ENCODE data around the gene SND1.

The SND1 gene

DNA sequence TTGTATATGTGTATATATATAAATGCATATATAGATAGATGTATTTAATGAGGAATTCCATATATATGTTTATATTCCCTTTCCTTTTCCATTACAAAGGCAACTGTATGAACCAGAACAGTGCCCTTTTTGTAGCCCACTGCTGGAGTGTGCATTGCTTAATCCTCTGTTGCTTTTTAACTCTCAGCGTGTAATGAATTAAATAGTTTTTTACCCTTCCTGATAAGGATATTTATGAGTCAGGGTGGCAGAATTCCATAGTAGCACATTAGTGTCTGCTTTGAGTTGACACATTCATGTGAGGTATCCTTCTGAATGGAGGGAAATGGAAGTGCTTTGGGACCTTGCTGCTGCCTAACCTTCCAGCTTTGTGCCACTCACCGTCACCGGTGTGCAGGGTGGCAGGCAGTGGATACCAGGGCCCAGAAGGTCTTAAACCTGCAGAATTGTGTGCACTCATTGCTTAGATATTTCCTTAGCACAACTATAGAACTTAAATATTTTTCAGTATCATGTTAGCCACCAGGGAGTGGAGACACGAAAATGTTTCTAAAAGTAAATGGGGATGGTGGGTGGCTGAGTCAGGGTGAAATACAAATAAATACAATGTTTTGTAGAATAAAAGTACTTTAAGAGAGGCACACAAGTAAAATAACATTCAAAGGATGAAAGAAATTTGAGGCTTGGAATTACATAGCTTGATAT, 117.9 kb downstream of the SND1 start:
- H3K4me3 ChIP-seq (ENCODE audit: low read depth, low read length): no peak overlapping the region
- no peak for DNase-seq (ENCODE audit: low read depth)
- TF ChIP-seq, protein P1, sequence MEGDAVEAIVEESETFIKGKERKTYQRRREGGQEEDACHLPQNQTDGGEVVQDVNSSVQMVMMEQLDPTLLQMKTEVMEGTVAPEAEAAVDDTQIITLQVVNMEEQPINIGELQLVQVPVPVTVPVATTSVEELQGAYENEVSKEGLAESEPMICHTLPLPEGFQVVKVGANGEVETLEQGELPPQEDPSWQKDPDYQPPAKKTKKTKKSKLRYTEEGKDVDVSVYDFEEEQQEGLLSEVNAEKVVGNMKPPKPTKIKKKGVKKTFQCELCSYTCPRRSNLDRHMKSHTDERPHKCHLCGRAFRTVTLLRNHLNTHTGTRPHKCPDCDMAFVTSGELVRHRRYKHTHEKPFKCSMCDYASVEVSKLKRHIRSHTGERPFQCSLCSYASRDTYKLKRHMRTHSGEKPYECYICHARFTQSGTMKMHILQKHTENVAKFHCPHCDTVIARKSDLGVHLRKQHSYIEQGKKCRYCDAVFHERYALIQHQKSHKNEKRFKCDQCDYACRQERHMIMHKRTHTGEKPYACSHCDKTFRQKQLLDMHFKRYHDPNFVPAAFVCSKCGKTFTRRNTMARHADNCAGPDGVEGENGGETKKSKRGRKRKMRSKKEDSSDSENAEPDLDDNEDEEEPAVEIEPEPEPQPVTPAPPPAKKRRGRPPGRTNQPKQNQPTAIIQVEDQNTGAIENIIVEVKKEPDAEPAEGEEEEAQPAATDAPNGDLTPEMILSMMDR (IDR thresholded peaks at IDR 0.05; ENCODE audit: low read depth, low read length, missing control alignments): no peak

DNA sequence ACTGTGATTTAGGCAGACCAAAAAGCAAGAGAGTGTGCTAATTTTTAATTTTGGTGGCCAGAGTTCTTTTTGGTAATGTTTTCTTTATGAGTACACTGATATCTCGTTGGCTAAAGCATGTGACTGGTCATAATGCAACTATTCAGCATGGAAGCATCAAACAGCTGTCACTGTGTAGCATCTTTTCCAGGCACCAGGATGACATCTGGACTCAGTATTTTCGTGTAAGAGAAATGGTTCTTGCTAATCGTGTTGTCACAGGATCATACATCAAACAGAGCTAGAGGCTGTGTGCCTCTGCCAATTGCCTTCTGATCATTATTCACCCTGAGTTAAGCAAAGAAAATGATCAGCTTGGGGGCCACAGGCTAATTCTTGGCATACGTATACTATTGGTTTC, 118.9 kb downstream of the SND1 start:
- in situ Hi-C loops (cut with HindIII; ENCODE audit: low sequenced_read_pairs): no loop called here
- TF ChIP-seq, protein P1 (IDR thresholded peaks at IDR 0.05; ENCODE audit: low read depth, low read length, missing control alignments): no peak
- no peak overlapping the region for H3K4me3 ChIP-seq (ENCODE audit: low read depth, low read length)
- DNase-seq (ENCODE audit: low read depth): no peak

More for the DNA sequence above, 117.9 kb downstream of the SND1 start:
- in situ Hi-C loops (cut with HindIII; ENCODE audit: low sequenced_read_pairs): no loop called here

DNA sequence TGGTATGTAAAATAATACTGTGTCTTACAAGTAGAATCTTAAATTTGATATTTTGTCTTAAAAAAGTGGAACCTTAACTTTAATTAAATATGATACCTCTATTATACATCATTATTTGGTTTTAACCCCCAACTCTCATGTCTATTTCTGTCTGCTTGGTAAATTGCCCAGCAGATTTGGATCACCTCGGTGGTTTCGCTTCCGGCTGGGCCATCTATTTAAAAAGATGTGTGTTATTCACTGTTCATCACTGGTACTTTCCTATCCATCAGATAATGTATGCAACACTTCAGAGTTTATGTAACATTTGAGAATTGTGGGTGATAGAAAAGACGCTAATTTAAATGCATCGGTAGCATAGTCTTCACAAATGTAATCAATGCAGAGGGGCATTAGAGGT, 119.7 kb downstream of the SND1 start:
- no peak for DNase-seq (ENCODE audit: low read depth)
- no peak overlapping the region for H3K4me3 ChIP-seq (ENCODE audit: low read depth, low read length)
- TF ChIP-seq, protein P1 (IDR thresholded peaks at IDR 0.05; ENCODE audit: low read depth, low read length, missing control alignments): no peak
- in situ Hi-C loops (cut with HindIII; ENCODE audit: low sequenced_read_pairs): no loop called here

DNA sequence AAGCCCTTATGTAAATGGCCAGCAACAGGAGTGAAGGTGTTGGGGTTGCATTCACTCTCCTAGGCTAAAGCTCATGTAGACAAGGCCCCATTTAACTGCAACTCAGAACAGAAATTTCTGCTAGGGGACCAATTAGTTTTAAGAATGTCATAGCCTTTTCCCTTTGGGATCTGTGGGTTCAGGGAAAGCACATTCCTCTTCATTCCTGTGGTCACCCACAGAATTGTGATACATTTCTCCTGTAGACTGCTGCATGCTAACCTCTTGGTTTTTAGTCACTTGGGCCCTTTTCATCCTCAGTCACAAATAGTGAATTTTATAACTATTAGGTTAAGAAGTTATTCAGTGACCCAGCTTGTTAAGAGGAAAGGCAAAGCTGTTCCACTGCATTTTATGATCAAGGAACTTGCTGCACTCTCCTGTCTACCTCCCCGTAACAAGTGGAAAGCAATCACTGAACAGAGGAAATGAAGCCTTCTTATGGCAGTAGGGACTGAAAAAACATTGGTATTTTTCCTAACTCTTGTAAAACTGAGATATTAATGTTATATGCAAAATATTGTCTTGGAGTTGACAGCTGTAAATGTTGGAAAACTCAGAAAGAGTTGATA, 124.9 kb downstream of the SND1 start:
- in situ Hi-C loops (cut with HindIII; ENCODE audit: low sequenced_read_pairs): no loop called here
- TF ChIP-seq, protein P1 (IDR thresholded peaks at IDR 0.05; ENCODE audit: low read depth, low read length, missing control alignments): no peak
- no peak overlapping the region for H3K4me3 ChIP-seq (ENCODE audit: low read depth, low read length)
- DNase-seq (ENCODE audit: low read depth): peak; percentile 80

DNA sequence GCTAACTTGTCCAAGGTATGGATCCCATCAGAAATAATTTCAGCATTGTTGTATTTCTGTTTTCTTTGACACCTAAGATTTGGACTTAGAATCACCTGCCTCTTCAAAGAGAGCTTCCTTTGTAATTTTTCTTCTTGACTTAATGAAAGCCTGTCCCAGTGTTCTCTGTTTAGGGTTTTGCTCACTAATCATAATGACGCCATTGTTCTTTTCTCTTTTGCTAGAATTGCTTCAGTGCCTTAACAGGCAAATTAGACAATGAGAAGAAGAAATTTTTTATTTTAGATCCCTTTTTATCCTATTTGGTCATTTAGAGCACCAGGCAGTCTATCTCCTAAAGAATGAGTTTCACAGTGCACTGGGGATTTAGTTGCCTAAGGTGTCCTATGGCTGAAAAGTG, 128.5 kb downstream of the SND1 start:
- no peak for DNase-seq (ENCODE audit: low read depth)
- H3K4me3 ChIP-seq (ENCODE audit: low read depth, low read length): no peak overlapping the region
- TF ChIP-seq, protein P1 (IDR thresholded peaks at IDR 0.05; ENCODE audit: low read depth, low read length, missing control alignments): no peak
- in situ Hi-C loops (cut with HindIII; ENCODE audit: low sequenced_read_pairs): no loop called here

DNA sequence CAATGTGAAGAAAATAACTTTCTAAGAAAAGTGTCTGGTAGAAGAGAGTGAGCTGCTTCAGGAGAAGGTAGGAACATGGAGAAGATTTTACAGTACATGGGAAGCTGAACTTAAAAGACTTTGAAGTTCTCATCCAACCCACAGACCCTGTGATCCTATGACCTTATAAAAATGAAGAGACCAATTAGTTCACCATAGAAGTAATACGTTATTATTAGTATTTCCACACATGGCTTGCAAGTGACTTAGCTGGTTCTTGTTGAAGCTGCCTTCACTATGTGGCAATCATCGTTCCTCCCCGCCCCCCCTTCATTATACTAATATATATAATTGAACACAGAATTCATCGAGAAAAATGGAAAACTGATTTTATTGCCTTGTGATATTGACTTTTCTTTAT, 129.1 kb downstream of the SND1 start:
- TF ChIP-seq, protein P1 (IDR thresholded peaks at IDR 0.05; ENCODE audit: low read depth, low read length, missing control alignments): no peak
- in situ Hi-C loops (cut with HindIII; ENCODE audit: low sequenced_read_pairs): no loop called here
- H3K4me3 ChIP-seq (ENCODE audit: low read depth, low read length): no peak overlapping the region
- no peak for DNase-seq (ENCODE audit: low read depth)

Data from astrocyte of the cerebellum (primary cell).